HPDE6-E6E7 (cell line): ENCODE results near the gene MACROD2.

Experiments
- DNase-seq: peaks from one replicate; pipeline ENCODE4 v3.0.0; 2011; ENCODE audit warnings: missing footprints; ENCODE audit errors: extremely low spot score

MACROD2 gene

DNA sequence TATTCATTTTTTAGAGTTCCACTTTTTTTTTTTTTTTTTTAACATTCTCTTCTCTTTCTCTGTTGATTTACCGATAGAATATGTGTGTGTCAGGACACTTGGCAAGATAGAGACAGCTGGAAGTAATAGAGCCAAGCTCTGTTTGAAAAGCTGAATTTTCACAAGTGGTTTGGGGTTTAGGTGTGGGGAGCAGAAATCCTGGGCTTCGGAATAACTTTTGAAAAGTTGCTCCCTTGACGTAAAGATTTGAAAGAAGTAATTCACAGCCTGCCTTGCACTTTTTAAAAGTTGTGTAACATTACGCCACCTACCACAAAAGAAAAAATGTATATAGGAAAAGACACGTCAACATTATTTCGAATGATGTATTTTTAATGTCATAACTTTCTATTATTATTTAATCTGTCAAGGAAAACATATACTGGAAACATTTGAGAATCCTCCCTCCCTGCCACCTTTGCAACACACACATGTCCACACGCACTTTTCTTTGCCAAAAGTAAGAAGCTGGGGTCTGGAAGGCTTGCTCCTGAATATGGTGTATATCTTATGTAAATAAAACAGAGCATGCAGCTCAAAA, 1660.1 kb downstream of the MACROD2 start:
- DNase-seq, result no peak

DNA sequence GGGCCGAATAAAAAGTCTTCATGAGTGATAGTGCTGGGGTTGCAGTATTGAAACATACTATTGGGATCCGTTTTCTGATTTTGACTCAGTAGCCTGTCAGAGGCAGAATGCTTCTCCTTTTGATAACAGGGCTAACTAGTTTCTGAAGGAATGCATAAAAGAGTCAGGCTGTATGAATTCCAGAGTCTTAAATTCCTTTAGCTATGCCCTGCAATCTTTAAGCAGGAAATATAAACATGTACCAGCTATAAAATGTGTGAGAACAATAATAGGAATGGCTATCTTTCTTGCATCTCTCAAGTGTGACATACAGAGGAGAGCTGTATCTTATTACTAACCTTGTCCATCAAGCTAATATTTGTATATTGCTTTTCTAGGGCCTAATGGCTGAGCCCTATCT, 1660.8 kb downstream of the MACROD2 start:
- no peak for DNase-seq

DNA sequence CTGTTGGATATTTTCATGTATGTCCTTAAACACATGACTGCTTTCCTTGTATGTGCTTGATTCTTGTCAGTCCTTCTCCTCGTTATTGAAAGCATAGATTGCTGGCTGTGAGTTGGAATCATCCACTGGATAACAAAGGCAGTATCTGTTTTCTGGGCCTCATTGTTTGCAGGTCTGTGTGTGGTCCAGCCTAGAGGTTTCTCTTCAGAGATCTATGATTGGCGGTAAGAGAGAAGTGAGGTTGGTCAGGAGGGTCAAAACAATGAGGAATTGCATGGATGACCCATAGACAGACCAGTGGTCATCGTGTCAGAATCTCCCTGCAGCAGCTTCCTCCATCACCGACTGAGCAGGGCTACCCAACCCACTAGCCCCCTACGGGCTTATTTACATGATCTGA, 1663.0 kb downstream of the MACROD2 start:
- DNase-seq, result no peak

DNA sequence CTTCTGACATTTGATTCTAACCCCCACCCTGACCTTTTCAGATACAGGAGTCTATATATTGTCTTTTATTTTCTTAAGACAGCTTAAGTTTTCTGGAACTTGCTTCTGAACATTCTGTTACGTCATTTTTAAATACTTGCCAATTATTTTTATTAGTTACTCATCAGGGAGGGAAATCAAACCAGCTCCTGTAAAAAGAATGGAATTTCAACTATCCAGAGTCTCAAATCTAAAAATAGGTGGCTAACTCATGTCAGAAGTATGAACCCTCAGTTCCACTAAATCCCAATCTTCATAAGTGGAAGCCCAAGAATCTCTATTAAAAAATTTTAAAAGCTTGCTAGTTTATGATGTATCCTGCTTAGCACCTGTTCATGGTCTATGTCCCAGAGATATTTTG, 1677.9 kb downstream of the MACROD2 start:
- DNase-seq, result no peak

DNA sequence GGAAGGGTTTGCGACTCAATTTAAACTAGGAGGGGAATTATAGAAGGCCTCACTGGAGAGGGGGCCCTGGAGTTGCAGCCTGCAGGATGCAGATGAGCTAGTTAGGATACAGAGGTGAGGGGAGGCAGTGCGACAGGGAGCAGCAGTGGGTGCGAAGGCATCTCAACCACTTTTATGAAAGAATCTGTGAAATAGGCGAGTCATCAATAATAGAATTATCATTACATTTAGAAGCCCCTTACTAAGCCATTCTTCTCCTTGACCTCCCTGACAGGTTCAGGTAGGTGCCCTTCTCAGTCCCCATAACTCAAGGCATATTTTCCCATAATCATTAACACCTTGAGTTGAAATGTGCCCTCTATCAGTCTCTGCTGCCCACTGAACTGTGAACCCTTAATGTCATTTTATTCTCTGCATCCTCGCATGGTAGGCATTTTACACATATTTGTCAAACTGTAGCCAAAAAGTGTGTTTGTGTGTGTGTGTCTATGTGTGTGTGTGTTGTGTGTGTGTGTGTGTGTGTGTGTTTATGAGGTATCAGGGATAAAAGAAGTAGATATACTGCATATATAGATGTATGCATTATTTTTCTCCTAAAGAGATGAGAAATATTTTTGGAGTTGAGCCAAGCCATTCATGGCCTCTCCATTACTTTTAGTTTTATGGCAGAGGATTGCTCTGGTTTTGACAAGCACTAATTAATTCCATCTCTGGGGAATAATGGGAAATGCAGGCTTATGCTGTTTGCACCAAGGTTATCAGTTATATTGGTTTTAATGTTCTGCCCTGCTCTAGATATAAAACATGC, 1679.1 kb downstream of the MACROD2 start:
- no peak for DNase-seq

DNA sequence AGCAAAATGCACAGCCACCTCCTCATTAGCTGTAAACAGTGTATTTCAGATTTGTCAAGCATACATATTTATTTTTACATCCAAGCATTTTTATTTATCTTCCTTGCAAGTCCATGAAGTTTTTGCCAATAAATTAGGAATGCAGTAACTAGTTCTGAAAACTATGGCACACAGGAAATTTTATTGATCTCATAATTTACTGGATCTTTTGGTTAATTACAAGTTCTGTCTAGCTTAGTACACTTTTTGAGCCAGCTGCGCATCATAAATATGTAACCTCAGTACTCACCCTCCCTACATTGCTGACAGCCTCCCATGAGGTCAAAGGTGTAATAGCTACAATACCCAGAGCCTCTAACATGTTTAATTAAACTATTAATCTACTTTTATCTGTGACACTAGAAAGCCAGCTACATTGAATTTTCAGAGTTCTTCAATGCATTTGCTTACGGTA, 1679.8 kb downstream of the MACROD2 start:
- no peak for DNase-seq

DNA sequence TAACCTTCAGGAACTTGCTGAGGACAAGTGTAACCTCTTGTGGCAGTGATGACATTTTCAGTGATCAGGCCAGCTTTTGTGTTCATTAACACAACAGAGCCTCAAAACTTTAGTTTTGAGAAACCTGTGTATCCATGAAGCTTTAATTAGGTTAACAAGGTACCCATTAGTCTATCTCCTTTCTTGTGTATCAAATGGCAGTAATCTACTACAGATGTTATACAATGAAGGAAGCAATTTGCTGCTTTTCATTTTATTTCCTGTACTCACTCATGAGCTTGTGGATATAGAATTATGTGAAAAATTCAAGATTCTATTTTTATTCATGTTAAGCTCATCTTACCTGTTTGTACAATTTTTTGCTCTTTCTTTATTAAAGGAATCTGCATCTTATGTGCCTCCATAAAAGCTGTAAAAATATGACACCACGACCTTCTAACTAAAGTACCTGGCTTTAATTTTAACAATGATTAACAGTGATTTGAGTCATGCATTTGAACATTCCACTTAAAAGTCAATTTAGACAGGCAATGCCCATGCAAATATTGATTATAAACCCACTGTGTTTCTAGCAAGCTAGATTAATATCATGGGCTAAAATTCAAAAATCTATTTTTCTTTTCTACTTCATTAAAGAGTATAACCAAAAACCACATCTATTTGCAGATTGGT, 1680.6 kb downstream of the MACROD2 start:
- no peak for DNase-seq

DNA sequence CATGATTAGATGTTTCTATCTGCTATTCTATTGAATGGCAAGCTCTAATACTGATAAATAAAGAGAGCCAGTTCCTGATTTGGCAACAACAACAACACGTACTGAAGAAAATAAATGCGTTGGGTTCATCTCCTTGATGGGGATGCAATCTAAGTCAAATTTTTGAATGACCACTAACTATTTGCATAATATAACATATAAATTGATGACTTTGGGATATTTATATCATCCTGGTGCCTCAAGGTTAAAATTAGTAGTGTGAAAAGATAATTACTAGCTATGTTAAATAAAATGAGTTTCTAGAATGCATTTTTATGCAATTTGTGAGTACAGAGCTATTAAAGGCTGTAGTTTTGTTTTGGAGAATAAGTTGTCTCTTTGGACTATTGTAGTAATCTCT, 1681.5 kb downstream of the MACROD2 start:
- DNase-seq, result no peak

DNA sequence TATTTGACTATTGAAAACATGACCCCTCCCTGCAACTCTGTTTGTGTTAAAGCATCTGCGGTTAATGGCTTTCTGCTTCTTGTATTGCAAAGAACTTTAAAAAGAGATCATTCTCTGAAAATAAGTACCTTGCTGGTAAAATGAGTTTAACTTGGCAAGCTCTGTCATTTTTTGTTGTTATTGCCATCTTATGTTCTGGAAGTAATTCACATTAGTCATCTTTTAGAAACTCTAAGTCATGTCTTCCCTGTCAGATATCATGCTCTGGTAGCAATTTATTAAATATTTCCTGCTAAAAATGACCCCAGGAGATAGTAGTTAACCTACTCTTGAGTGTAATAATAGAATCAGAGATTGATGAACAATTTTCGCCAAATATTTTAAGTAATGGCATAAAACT, 1687.4 kb downstream of the MACROD2 start:
- DNase-seq, result no peak

DNA sequence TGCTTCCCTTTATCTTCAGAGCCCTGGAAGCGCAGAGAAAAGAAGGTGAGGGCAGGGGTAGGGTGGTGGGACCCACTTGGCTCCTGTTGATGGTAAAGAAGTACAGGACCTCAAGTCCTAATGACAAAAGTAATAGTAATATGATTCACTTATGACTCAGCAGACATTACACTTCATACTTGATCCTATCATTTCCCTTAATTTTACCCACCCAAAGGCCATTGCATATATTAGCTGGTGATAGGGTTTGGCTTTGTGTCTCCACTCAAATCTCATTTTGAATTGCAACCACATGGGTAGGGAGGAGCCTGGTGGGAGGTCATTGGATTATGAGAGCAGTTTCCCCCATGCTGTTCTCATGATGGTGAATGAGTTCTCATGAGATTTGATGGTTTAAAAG, 1697.3 kb downstream of the MACROD2 start:
- no peak for DNase-seq

DNA sequence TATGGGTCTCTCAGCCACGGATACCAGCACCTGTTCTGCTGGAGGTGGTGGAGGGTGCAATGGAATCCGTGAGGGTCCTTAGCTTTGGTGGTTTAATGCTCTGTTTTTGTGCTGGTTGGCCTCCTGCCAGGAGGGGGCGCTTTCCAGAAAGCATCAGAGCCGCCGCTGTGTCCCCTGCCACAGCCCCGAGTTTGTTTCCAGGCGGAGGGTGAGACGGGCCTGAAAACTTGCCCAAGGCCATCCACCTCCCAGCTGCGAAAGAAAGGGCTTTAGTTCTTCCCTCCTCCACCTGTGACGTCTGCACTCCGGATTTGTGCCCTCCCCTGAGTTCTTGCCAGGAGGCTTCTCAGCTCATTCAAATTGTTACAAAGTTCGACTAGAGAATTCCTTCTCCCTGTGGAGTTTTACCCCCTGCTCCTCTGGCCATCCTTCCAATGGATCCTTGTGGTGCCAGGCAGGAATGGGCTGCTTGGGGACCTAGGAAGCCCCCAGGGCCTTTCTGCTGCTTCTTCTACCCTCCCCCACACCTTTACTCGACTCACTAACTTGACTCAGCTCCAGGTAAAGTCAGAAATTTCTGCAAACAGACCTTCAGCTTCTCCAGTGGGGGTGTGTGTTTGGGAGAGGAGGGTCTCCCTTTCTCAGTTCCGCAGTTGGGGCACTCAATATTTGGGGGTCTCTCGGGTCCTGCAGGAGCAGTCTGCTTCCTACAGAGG, 1704.3 kb downstream of the MACROD2 start:
- DNase-seq, result peak; percentile 25

DNA sequence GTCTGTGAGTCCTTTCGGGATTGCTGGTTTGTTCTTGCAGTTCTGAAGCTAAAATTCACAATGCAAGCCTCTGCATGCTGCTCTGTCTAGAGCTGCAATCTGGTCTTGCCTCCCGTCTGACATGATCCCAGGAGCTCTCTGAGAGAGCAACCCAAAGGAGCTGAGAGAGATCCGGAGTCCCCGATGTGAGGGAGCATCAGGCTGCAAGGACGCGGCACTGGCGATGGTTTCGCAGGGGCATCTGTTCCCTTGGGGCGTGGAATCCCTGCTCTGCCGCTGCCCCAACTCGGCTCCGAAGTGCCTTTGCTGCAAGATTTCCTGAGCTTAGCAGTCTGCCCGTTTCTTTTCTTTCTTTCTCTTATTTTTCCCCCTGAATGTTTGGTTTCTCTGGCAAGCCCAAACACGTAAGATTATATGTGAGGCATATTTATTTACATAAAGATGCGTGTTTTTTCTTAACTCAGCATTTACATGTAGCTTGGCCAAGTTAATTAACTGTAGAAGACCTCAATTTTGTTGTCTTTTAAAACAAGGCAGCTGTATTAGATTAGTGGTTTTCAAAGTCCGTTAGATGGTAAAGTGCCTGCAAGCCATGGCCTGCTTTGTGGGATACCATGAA, 1704.9 kb downstream of the MACROD2 start:
- peak; percentile 50 for DNase-seq

DNA sequence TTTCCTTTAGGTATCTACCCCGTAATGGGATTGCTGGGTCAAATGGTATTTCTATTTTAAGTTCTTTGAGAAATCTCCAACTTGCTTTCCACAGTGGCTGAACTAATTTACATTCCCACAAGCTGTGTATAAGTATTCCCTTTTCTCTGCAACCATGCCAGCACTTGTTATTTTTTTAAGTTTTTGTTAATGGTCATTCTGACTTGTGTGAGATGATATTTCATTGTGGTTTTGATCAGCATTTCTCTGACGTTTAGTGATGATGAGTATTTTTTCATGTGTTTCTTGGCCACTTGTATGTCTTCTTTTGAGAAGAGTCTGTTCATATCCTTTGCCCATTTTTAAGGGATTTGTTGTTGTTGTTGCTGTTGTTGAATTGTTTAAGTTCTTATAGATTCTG, 1706.8 kb downstream of the MACROD2 start:
- no peak for DNase-seq

DNA sequence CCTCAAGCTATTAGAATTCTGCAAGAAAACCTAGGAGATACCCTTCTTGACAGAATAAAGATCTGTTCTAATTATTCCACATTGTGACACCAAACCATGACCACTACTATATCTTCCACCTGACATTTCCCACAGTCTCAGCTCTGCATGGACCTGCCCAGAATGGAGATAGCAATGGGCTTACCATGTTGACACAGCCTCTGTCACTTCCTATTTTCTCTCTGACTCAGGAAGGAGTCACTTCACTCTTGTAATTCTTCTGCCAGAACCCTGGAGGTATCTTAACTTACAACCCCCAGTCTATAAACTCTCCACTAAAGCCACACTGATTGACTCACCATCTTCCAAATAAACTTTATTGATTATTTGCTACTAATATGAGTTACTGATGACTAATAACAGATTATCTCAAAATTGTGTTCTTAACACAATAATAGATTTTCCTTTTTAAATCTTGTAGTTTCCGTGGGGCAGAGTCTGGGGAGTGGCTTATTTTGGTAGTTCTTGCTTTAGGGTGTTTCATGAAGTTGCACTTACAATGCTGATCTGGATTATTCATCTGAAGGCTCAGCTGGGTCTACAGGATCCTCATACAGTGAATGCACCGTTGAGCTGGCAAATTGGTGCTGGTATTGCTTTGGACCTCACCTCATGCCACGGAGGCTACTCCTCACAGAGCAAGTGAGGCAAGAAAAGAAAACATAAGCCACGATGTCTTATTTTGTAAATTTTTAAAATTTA, 1708.0 kb downstream of the MACROD2 start:
- peak; percentile 90 for DNase-seq

DNA sequence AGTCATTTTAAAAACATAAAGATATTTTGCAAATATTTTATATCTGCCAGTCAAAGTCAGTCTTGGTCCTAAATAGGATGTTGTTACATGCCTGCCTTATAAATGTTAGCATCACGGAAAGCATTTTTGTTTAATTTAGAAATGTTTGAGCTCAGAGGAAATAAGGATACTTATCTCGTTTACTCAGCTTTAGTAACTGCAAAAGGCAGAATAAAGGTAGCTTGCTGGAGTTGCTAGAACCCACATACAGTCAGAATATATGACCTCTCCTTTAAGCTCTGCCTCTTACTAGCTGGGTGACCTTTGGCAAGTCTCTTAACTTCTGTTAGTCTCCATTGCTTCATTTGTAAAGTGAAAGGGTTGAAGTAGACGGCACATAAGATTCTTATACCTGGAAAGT, 1710.7 kb downstream of the MACROD2 start:
- no peak for DNase-seq

DNA sequence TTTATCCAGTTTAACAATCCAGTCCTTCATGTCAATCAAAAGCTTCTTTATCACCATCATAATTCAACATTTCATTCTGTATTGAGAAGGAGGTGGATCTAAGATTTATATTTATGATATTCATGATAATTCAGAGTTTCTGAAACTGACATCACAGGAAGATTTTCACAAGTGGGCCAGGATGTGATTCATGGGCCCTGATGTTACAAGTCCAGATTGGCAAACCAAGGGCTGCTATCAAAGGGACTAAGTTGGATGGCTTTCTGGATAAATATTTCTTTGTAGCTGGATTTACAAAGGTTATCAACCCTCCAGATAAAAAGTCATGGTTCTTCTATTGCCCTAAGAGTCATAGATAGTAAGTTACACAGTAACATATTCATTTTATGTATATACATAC, 1711.4 kb downstream of the MACROD2 start:
- DNase-seq, result no peak

DNA sequence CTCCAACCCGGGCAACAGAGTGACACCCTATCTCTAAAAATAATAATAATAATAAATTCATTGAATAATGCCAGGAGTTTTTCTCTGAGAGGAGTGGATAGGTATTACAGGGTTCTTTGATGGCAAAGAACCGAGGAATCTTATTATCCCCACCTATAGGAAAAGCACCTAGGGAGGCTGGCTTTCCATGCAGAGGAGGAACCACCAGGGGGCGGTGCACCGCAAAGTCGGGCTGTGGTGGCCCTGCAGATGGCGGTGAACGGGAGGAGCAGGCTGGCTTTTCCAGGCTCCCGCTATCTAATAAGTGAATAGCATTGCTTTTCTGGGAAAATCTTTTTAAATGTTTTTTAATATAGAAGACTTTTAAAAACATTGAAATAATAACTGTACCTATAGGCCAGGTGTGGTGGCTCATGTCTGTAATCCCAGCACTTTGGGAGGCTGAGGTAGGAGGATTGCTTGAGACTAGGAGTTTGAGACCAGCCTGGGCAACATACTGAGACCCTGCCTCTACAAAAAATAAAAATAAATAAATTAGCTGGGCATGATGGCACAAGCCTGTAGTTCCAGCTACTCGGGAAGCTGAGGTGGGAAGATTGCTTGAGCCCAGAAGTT, 1713.8 kb downstream of the MACROD2 start:
- DNase-seq, result no peak

DNA sequence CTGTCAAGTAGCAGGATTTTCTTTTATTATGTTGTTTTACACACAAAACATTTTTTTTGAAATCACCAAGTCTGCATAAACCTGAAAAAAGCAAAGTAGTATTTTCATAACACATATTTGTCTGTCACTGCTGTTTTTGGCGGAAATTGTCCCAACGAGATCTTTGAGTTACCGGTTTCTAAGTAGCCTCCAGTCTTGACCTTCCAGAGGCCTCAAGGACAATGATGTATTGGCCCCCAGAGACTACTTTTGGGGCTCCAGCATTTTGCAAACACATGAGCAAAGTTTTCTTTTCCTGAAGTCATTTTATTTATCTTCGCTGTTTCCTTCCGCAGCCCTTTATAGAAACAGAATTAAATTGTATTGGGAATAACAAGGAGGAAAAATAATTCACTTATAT, 1715.3 kb downstream of the MACROD2 start:
- DNase-seq, result no peak

DNA sequence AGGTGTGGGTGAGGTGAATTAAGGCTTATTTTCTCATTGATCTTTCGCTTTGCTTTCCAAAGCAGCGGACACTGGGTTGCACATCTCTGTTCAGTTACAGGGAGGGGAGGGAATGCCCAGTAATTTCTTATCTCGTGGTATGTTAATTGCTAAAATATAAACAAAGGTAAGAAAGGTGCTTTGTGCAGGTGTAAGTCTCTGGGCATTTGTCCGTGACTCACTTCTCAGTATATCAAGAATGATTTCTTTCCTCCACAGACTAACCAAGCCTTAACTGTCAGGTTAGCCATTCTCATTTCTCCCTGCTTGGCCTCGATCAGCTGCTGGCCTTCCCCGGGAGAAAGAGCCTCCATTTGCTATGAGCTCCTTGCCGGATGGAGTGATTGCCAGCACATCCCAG, 1715.9 kb downstream of the MACROD2 start:
- DNase-seq, result no peak

DNA sequence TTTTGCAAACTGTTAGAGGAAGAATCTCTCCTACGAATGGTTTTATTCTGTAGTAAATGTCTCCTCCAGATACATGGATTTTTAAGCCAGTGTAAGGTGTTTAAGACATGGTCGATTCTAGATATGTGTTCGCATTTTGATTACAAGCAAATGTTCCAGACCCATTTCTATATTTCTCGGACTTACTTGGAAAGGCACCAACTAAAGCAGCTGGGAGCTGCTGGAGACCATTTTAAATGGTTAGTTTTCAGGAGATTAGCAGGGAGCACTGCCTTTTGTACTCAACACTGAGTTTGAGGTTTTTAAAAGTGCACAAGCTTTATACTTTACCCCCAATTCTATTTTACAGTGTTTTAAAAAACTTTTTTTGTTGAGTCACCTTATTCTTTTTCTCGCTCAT, 1720.9 kb downstream of the MACROD2 start:
- no peak for DNase-seq

DNA sequence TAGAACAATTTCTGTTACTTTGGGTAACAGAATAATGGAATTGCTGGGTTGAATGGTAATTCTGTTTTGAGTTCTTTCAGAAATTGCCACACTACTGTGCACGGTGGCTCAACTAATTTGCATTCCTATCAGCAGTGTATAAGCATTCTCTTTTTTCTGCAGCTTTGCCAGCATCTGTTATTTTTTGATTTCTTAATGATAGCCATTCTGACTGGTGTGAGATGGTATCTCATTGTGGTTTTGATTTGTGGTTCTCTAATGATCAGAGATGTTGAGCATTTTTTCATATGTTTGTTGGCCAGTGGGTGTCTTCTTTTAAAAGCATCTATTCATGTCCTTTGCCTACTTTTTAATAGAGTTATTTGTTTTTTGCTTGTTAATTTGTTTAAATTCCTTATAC, 1731.1 kb downstream of the MACROD2 start:
- no peak for DNase-seq
